ENCODE measurements around the gene ZBTB46.

The ZBTB46 gene

DNA sequence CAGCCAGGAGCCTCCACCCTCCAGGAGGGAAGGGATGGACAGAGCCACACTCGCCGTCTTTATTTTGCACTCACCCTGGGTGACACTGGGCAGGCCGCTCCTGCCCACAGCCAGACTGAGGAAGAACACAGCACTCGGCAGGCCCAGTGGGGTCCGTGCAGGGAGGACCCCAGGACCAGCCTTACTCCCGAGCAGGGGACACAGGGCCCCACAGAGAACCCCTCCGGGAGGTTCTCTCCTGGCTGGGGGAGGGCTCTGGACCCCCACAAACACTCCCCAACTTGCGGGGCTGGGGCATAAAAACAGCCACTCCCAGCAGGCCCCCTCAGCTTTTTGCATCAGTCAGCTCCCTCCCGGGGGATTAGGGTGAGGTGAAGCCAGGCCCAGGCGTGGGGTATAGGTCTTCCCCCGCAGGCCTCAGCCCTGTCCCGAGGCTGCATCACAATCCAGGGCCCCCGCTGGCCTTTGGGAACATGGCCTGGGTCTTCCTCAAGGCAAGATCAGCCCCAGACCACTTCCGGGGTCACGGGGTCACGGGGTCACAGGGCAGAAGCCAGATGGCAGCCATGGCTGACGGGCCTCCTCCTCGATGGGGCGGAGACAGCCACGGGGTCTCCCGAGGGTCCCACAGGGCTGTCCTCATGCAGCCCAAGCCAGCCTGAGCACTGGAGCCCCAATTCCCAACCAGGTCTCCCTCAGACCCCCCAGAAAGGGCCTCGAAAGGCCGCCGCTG is 131.4 kb downstream of the ZBTB46 start:
- no peaks in the 10 kb centered on the region for H3K9me3 ChIP-seq (ENCODE audit: insufficient read depth, low read depth, low read length)
- peaks cover 2% of the 10 kb centered on the region for H4K20me1 ChIP-seq (ENCODE audit: insufficient read depth, low read length, poor library complexity, severe bottlenecking)
- no peak overlapping the region for H3K4me3 ChIP-seq (ENCODE audit: low read length, poor library complexity, severe bottlenecking)
- no peaks in the 10 kb centered on the region for H3K27me3 ChIP-seq (ENCODE audit: insufficient read depth, low read length, poor library complexity, severe bottlenecking)
- H3K79me2 ChIP-seq (ENCODE audit: insufficient read depth, low read length) = peaks cover 6% of the 10 kb centered on the region; the same call in 1 of the 2 replicates
- no peaks in the 10 kb centered on the region for H3F3A ChIP-seq (ENCODE audit: low read depth)
- H3K36me3 ChIP-seq (ENCODE audit: insufficient read depth, low read length) = peaks cover 2% of the 10 kb centered on the region; the same call in 1 of the 2 replicates
- H2AFZ ChIP-seq (ENCODE audit: low read length) = no peak overlapping the region
- H3K9ac ChIP-seq (ENCODE audit: low read depth, low read length, poor library complexity, severe bottlenecking) = no peak overlapping the region
- H3K4me1 ChIP-seq (ENCODE audit: insufficient read depth, low read length, poor library complexity, severe bottlenecking) = no peaks in the 10 kb centered on the region
- H3K4me2 ChIP-seq (ENCODE audit: low read depth, low read length, poor library complexity, severe bottlenecking) = no peak overlapping the region
- no peak for TF ChIP-seq EZH2phosphoT487 (IDR thresholded peaks at IDR 0.05; ENCODE audit: borderline replicate concordance)
- TF ChIP-seq, protein P1, sequence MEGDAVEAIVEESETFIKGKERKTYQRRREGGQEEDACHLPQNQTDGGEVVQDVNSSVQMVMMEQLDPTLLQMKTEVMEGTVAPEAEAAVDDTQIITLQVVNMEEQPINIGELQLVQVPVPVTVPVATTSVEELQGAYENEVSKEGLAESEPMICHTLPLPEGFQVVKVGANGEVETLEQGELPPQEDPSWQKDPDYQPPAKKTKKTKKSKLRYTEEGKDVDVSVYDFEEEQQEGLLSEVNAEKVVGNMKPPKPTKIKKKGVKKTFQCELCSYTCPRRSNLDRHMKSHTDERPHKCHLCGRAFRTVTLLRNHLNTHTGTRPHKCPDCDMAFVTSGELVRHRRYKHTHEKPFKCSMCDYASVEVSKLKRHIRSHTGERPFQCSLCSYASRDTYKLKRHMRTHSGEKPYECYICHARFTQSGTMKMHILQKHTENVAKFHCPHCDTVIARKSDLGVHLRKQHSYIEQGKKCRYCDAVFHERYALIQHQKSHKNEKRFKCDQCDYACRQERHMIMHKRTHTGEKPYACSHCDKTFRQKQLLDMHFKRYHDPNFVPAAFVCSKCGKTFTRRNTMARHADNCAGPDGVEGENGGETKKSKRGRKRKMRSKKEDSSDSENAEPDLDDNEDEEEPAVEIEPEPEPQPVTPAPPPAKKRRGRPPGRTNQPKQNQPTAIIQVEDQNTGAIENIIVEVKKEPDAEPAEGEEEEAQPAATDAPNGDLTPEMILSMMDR (conservative IDR thresholded peaks at IDR 0.05; ENCODE audit: low read length) = no peak
- H3K9me2 ChIP-seq (replicated peaks; ENCODE audit: low read depth, low read length) = no peaks in the 10 kb centered on the region

DNA sequence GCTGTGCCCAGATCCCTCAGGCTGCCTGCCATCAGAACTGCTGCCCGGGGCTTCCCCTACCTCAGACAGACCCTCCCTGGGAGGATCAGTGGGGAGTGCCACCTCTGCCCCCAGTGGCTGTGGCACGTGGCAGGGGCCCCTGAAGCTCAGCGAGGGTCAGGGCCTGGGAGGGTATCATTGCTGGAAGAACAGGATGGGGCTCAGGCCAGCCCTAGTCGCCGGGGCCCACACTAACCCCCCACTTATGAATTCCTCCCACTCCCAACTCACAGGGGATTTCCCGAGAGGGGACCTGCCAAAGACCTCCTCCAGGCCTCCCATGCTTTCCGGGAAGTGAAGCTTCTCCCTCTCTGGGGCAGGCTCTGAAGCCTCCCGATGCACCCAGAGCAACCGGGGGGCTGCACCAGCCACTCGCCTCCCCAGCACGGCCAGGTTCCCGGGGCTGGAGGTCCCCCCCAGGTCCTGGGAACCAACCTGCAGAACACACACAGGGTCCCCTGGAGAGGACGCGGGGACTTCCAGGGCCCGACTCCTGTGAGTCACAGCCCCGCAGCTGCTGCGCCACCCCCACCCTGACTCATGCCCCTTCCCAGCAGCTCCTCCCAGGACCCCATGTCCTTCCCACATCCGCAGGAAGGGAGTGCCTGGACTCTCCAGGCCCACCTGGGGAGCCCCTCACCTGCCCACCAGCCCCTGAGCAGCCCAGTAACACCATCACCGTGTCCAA is 132.2 kb downstream of the ZBTB46 start:
- Histone ChIP-seq H3K79me2 (ENCODE audit: insufficient read depth, low read length) (no peaks in the 10 kb centered on the region), H3F3A (ENCODE audit: low read depth) (no peaks in the 10 kb centered on the region), H2AFZ (ENCODE audit: low read length) (no peak overlapping the region), H3K9me3 (ENCODE audit: insufficient read depth, low read depth, low read length) (no peaks in the 10 kb centered on the region), H3K9me2 (replicated peaks; ENCODE audit: low read depth, low read length) (no peaks in the 10 kb centered on the region), H4K20me1 (ENCODE audit: insufficient read depth, low read length, poor library complexity, severe bottlenecking) (no peaks in the 10 kb centered on the region), H3K4me1 (ENCODE audit: insufficient read depth, low read length, poor library complexity, severe bottlenecking) (no peaks in the 10 kb centered on the region), H3K27me3 (ENCODE audit: insufficient read depth, low read length, poor library complexity, severe bottlenecking) (no peaks in the 10 kb centered on the region), H3K4me3 (ENCODE audit: low read length, poor library complexity, severe bottlenecking) (no peak overlapping the region), H3K36me3 (ENCODE audit: insufficient read depth, low read length) (no peaks in the 10 kb centered on the region; the same call in 1 of the 2 replicates), H3K9ac (ENCODE audit: low read depth, low read length, poor library complexity, severe bottlenecking) (no peak overlapping the region), H3K4me2 (ENCODE audit: low read depth, low read length, poor library complexity, severe bottlenecking) (no peak overlapping the region)
- TF ChIP-seq, protein P1 (conservative IDR thresholded peaks at IDR 0.05; ENCODE audit: low read length) = no peak
- TF ChIP-seq EZH2phosphoT487 (IDR thresholded peaks at IDR 0.05; ENCODE audit: borderline replicate concordance) = no peak

DNA sequence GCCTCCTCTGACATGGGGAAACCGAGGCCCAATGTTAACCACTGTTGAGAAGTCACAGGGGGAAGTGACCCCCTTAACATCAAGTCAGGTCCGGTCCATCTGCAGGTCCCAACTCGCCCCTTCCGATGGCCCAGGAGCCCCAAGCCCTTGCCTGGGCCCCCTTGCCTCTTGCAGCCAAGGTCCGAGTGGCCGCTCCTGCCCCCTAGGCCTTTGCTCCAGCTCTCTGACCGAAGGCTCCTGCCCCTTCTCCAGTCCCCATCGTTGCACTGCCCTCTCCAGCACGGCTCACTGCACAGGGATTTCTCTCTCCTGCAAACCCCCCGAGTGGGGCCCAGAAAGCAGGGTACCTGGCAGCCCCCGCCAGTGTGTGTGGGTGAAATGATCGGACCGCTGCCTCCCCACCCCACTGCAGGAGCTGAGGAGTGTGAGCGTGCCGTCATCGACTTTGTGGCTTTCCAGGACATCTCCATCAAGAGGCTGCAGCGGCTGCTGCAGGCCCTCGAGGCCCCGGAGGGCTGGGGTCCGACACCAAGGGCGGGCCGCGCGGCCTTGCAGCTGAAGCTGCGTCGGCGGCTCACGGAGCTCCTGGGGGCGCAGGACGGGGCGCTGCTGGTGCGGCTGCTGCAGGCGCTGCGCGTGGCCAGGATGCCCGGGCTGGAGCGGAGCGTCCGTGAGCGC is 133.1 kb downstream of the ZBTB46 start:
- Histone ChIP-seq H3K79me2 (ENCODE audit: insufficient read depth, low read length) (no peaks in the 10 kb centered on the region), H4K20me1 (ENCODE audit: insufficient read depth, low read length, poor library complexity, severe bottlenecking) (no peaks in the 10 kb centered on the region), H3K9me2 (replicated peaks; ENCODE audit: low read depth, low read length) (no peaks in the 10 kb centered on the region), H3F3A (ENCODE audit: low read depth) (no peaks in the 10 kb centered on the region), H3K4me2 (ENCODE audit: low read depth, low read length, poor library complexity, severe bottlenecking) (no peak overlapping the region), H3K36me3 (ENCODE audit: insufficient read depth, low read length) (no peaks in the 10 kb centered on the region), H2AFZ (ENCODE audit: low read length) (no peak overlapping the region), H3K27me3 (ENCODE audit: insufficient read depth, low read length, poor library complexity, severe bottlenecking) (no peaks in the 10 kb centered on the region), H3K9ac (ENCODE audit: low read depth, low read length, poor library complexity, severe bottlenecking) (no peak overlapping the region), H3K9me3 (ENCODE audit: insufficient read depth, low read depth, low read length) (no peaks in the 10 kb centered on the region), H3K4me1 (ENCODE audit: insufficient read depth, low read length, poor library complexity, severe bottlenecking) (no peaks in the 10 kb centered on the region), H3K4me3 (ENCODE audit: low read length, poor library complexity, severe bottlenecking) (no peak overlapping the region)
- no peak for TF ChIP-seq EZH2phosphoT487 (IDR thresholded peaks at IDR 0.05; ENCODE audit: borderline replicate concordance)
- TF ChIP-seq, protein P1 (conservative IDR thresholded peaks at IDR 0.05; ENCODE audit: low read length) = no peak
